Fibroblast of lung (primary cell): ENCODE measurements around the gene CLTA.

Experiments used
- CTCF ChIP-seq, 2 donors: IDR thresholded peaks in 1 of 2; conservative IDR thresholded peaks in 1 of 2; 1 replicate in 1 of 2; 2 replicates in 1 of 2; pipeline ENCODE4 v1.5.1; 2011 to 2012; ENCODE audit warnings: low read length in 2 of 2, control low read depth in 1 of 2, inconsistent platforms in 1 of 2, low read depth in 1 of 2, mild to moderate bottlenecking in 1 of 2
- EZH2 ChIP-seq: IDR thresholded peaks from 2 replicates; pipeline ENCODE4 v1.5.1; 2012; ENCODE audit warnings: low read length, control low read depth, mild to moderate bottlenecking; ENCODE audit errors: missing control alignments

GRCh38 chr9:36164989-36165388 lies 25.7 kb upstream of the CLTA start:
- TF ChIP-seq CTCF (conservative IDR thresholded peaks at IDR 0.05 in 1 of 2, IDR thresholded peaks at IDR 0.05 in 1 of 2; ENCODE audit: low read depth in 1 of 2, low read length in 2 of 2) (no peak), EZH2 (no peak)
